NOMO-1 treated with dmso at 0.1 percent for 144 hours (cell line): ENCODE data around the gene MDFI.

Experiments
- DNase-seq: peaks from one replicate; lab custom pipeline; 2025; ENCODE audit not compliant: unreplicated experiment; lab: John Stamatoyannopoulos, UW

MDFI gene

DNA sequence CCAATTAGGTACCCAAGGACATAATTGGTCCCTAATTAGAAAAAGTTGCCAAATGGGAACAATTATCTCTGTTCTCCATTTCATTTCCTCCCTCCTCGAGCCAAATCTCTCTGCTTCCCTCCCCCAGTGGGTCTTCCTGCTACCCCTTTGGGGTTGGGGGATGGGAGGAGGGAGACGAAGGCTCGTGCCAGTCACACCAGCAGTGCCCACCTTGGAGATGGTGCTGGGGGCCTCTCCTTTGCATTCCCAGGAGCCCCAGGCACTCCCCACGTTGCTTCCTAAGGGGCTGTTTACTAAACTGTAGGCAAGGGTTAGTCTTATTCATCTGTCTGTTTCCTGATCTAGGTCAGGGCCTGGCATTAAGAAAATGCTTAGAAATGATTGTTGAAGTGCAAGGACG, 33.1 kb downstream of the MDFI start:
- DNase-seq: peak; percentile 71

DNA sequence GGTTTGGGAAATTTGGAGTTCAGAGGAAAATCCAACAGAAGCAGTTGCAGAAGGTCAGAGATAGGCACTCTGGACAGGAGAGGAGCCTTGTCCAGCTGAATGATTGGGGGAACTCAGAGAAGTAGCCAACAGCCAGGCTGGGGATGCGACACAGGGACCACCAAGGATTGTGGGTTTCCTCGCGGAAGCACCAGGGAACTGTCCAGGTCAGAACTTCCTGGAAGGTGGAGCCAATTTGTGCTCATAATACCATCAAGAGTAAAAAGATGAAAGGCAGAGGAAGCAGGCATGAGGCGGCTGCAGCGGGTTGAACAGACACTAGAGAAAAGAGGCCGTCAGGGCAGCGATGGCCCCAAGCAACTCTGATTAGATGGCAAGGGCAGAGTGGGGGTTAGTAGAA, 33.7 kb downstream of the MDFI start:
- no peak for DNase-seq

DNA sequence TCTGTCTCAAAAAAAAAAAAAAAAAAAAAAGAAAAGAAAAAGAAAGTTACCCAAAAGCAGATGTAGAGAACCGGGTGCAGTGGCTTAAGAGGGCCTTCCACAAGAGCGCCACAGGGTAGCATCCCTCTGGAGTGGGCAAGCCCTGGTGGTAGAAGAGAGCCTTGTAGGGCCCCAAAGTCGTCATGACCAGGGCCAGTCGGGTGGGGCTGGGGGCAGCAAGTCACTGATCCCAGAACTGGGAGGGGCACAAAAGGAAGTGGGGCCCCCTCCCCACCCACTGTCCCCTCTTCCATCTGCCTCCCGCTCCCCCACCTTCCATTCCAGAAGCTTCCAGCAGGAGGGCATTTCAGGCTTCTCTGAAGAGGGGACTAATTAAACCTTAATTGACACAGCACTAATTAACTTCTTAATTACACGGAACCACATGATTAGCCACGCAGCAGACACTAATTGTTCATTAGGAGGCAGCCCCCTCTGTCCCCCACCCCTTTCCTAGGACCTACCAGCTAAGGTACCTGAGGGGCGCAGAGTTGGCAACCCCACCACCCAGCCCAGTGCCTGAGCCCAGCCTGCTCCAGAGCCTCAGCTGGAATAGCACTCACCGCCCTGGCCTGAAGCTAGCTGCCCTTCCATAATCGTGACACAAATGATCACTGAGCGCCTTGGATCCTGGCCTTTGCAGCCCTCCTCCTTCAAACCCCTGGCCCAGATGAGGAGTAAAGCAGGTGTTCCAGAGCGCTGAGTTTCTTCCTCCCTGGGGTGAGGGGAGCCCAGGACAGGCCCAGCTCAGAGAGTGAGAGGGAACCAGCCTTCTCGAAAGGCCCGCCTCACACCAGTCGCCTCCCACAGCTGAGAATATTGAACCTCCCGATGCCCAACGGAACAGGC, 34.8 kb downstream of the MDFI start:
- peak; percentile 51 for DNase-seq

DNA sequence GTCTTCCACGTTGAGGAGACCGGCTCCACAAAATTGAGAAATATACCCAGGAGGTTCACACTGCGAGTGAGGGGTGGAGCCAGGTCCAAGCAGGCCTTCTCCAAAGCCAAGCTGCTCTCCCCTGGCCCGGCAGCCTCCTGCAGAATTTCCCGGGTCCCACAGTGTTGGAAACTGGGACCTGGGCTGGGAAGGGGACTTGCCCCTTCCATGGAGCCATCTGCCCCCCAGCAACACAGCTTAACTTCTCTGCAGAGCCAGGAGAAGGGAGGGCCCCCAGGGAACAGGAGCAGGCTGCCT, 35.4 kb downstream of the MDFI start:
- no peak for DNase-seq

DNA sequence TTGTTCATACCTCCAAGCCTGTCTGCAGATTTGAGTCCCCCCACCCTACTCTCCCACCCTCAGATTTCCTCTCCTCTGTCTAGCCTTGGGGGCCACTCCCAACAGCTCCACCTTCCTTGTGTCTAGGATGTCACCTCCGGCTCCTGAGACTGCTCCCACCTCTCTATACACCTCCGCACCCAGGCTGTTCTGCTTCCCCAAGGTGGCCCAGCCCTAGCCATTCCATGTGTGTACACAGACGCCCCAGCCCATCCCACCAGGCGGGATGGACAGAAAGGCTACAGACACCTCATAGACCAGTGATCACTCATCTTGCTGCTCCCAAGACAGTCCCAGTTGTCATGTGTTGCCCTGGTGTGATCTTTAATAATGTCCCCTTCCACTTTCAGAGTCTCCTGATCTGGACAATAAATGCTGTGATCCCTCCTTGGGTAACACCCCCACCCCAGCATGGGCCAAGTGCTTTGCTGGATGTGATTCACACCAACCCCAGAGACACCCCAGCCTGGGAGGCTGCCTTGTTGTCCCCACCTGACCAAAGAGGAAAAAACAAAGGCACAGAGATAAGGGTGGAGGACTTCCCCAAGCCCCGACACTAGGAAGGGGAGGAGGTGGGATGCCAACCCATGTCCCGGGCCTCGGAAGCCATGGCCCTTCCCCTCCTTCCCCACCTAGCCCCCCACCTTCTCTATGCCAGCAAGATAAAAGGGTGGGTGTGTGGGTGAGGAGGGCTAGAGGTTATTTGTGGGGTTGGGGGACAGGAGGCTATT, 36.1 kb downstream of the MDFI start:
- no peak for DNase-seq

DNA sequence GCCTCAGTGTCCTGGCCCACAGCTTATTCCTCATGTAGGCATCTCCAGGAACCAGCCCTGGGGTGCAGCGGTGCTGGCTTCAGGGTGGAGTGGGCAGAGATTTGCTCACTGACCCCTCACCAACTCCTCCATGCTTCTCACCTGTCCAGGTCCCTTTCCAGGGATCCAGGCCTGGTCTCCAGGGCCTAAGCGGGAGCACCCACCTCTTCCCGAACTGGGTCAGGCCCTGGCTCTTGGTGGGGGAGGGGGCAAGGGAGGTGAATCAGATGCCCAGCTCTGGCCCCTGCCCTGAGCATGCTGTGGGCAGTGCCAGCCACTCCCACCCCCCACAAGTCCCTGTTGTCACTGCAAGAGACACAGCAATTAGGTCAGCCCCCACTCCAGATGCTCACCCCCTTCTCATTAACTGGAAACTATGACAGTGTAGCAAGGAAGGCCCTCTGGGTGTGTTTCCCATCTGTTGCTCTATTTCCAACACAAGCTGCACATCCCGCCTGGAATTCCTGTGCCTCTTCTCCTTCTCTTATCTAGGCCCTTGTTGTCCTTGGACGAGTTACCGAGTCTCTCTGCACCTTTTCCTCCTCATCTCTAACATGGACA, 37.0 kb downstream of the MDFI start:
- DNase-seq: no peak

DNA sequence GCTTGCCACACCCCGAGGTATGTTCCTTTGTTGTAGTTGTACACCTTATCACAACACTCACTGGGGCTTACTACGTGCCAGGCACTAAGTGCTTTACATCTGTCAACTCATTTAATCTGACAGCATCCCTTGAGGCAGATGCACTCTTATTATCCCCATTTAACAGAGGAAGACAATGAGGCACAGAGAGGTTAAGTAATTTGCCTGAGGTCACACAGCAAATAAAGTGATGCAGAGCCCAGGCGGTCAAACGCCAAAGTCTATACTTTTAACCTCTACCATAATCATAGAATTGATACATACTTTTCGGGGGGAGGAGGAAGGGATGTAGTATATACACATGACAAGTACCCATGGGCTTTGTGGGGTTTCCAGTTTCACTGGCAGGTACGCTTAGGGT, 37.7 kb downstream of the MDFI start:
- no peak for DNase-seq

DNA sequence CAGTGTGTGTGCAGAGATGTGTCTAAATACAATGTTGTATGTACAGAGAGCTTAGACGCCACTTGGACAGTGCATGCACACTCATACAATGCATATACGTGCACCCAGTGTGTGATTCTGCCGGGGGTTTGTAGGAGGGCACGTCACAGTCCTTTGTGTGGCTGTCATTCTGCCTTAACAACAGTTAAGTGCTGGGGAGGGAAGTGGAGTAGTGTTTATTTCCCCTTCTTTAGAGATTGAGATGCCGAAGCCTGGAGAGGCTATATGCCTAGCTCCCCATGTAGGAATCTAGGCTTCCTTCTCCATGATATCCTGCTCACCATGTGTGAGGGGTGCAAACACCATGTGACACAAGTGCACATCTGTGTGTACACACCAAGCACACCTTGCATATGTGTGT, 38.2 kb downstream of the MDFI start:
- DNase-seq: no peak

DNA sequence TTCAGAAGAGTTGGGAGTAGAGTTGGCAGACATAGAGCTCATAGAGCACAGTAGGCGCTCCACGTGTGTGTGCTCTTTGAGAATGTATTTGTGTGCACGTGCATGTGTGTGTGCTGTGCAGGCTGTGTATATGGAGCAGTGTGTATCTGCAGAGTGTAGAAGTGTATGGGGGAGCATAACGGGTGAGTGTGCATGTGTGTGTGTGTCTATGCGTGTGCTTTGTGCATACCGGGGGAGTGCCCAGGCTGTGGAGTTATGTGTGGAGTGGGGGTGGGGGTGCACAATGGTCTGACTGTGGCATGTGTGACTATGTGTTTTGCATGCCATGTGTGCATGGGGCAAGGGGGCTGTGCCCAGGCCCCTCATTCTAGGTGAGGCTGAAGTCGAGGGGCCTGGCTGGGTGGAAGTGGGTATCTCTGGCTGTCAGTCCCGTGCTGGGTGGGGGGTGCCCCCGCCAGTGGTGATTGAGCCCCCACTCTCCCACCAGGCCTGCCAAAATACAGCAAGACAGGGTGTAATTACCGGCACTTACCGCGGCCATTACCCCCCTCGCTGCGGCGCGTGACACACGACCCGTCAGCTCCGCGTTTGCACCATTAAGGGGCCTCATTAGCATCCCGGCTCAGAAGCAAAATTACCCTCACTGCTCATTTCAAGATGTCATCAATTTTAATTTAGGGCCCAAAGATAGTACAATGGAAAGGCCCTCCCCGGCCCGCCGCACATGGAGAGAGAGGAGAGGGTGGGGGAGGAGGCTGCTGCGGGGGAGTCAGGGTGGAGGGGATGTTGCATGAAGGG, 39.1 kb downstream of the MDFI start:
- DNase-seq: no peak

DNA sequence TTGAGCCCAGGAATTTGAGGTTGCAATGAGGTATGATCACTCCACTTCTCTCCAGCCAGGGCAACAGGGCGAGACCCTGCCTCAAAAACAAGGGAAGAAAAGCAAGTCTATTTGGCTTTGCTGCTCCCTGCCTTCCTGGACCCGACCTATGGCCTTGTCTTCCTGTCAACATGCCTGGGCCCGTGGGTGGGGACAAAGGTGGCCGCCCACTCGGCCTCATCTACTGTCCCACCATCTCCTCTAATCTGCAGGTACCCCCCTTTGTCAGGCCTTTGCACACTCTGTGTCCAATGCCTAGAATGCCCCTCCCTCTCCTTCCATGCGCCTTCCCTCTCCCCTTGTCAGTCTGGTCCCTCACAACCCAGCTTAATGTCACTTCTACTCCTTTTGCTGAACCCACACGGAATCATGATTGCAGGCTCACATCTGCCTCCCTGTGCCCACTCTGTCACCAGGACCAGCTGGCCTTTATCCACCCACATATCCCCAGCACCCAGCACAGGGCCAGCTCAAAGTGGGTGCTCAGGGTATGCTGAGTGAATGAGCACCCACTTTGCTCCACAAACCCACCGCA, 40.3 kb downstream of the MDFI start:
- DNase-seq: no peak

DNA sequence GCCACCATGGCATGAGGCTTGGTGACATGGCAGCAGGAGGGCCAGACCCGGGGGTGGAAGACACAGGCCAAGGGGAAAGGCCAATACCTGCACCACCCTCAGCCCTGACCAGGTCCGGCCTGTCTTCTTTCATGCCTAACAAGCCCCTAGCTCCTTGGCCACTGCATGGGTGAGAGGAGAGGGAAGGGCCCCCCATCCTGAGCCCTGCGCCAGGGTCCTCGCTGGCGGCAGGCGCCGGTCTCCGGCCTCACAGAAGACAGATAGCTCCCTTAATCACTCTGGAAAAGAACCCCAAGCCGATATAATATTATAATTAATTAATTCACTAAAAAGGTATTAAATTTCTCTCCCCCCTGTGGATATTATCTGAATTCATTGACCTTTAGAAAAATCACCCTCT, 41.4 kb downstream of the MDFI start:
- no peak for DNase-seq

DNA sequence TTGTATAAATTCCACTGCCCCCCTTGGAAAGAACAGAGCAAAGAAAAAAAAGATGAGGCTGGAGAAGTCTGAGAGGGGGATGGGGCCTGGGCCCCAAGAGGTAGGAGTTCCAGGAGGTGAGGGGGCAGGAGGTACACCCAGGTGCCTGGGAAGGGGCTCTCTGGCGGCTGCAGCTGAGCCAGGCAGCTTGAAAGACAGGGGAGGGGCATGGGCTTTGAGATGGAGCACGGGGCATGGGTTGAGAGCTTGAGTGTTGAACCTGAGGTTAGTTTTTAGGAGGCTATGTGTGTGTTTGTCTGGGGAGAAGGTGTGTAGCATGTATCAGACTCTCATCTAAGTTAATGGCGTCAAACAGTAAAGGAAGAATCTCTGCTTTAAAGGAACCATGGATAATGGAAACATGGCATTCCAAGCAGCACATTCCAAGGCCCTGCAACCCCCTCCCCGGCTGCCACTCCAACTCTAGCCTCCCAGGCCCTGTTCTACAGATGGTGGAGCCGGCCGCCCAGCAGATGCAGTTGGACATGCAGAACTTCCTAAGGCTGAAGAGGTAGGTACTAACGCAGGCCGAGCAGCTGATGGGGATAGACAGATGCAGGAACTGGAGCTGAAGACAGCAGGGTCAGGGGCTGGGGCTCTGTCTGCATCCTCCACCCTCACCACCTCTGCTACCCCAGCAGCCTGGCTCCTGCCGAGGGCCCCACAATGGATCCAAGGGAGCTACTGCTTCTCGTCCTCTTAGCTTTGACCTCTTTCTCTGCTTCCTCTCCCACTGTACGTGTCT, 42.1 kb downstream of the MDFI start:
- DNase-seq: no peak

DNA sequence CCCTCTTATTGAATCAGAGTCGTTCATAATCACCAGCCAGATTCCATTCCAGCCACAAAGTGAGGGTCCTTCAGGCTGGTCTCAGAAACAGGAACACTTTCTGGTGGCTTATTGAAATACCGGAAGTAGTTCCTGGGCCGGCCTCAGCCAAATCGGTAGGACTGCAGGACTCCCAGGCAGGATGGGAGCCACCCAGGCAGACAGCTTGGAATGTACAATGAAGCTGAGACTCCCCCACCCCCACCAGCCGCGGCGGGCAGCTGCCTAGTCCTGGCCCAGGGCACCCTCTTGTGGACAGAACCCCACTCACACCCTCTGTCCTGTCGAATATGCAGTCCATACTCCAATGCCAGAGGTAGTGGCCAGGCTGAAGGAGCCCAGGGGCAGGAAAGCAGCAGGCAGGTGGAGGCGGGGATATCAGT, 43.8 kb downstream of the MDFI start:
- peak; percentile 46 for DNase-seq

DNA sequence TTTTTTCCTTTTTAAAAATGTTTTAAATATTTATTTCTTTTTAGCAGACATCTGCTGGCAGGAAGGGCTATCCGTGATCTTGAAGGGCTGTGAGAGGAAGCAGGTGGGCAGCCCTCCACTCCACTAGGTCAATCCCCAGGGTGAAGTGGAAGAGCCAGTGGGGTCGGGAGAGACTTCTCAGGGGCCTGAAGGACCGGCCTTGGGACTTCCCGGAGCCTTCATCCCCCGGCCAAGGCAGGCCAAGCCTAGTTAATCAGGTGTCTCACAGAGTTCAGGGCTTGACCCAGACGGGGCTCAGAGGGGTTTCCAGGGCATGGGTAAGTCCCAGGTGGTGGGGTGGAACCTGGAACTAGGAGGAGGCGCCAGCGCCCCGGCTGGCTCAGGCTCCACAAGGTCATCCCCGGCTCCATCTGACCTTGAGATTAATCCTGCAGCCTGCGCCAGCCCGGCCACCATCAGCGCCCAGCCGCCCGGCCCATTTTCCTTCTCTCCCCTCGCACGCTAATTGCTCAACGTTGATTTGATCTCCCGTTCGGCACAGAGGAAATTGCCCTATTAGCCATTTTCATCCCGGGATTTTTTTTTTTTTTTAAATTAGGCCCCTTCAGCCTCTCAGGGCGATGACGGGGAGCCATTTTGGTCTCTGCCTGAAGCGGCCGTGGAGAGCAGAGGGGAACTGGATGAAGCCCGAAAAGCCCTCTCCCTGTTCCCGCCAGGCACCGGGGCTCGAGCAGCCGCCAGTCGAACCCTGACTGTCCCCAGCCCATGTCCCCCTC, 44.4 kb downstream of the MDFI start:
- DNase-seq: no peak

DNA sequence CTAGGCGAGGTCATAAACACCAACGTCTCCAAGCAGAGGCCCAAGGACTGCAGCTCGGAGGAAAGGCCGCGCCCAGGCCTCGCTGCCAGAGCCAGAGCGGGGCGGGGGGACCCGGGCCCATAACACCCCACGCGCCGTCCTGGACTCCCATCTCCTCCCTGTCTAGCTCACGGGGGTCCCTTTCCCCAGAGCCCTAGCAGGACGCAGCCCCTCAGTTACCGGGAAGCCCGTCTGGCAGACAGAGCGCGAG, 44.9 kb downstream of the MDFI start:
- DNase-seq: no peak

DNA sequence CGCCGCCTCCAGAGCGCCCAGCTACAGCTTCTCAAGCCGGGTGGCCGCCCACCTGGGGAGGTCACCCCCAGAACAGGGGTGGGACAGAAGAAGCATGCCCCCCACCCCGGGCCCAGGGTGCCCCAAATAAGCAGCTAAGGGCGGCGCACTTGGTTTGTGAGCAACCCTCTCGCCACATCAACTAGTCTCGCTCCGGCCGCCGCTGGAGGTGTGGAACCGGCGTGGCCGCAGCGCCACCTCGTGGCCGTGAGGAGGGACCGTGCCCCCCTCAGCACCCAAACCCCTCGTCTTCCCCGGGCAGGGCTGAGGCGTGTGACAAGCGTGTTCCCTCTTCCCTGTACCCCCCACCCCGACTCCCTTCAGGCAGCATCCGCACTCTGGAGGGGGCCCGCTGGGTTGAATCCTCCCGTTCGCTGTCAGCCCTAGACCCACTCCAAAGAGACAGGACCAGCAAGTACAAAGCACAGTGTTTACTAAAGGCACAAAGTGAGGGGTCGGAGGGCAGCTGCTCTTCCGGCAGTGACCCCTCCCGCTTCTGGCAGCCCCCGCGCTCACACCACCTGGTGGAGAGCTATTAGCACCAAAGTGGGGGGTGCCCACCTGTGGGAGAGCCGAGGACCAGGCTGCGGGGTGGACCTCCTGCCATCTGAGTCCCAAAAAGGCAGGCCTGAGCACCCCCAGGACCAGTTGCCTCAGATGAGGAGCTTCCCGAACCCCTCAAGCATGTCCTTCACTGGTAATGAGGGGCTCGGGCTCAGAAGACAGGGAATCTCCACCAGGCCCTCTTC, 45.4 kb downstream of the MDFI start:
- DNase-seq: peak; percentile 64

DNA sequence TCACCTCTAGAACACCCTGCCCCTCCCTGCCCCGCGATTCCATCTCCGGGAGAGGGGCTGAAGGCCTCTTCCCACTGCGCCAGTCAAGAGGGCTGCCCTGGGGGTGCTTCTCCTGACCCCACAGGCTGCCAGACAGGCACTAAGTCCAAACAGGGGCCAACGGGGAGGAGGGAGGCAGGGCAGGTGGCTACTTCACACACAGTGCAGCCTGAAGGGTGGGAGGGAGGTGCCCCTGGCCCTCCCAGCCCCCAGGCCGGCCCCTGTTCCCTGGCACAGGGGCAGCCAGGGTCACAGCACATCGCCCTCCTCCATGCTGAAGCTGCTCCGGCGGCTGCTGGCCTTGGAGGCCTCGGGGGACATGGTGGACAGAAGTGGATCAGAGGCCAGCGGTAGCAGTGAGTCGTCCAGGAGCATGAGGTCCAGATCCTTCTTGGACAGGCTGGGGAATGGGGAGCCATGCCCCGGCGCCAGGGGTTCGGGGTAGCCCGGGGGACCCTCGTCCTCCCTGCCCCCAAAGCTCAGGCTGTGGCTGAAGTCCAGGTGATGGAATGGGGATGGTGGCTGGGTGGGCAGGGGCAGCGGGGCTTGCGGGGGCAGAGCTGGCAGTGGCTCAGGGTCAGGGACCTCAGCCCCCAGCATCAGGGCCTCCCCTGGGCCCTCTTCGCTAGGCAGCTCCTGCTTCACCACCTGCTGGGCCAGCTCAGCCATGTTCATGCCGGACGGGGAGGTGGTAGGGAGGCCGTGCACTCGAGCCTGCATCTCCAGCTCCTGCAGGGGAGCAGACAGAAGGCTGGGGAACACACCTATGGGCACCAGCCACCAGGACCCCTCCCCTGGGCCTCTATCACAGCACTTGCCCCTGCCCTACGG, 46.3 kb downstream of the MDFI start:
- no peak for DNase-seq
